Esophagus squamous epithelium (tissue), 4 donors: ENCODE data around the gene RBL1.

ENCODE experiments used
- CTCF ChIP-seq, 6 experiments: fragments of 450-650 bp in 4 of 6; fragments of 200-600 bp in 2 of 6; sonication (generic) in 2 of 6; IDR thresholded peaks; one replicate each; pipeline ENCODE4 v1.5.1; 2016 to 2019; ENCODE audit warnings: antibody characterized with exemption in 6 of 6, mild to moderate bottlenecking in 4 of 6, moderate library complexity in 4 of 6
- POLR2A ChIP-seq, 4 donors: fragments of 450-650 bp; IDR thresholded peaks; one replicate each; pipeline ENCODE4 v1.6.1; 2017; ENCODE audit warnings: antibody characterized with exemption in 4 of 4, mild to moderate bottlenecking in 4 of 4, moderate library complexity in 3 of 4

GRCh38 chr20:37102571-37102970 is 6.8 kb upstream of the RBL1 start:
- TF ChIP-seq CTCF (IDR thresholded peaks at IDR 0.05) (no peak), POLR2A (IDR thresholded peaks at IDR 0.05) (no peak)
